Caco-2 (cell line): Measurements from ENCODE around the gene PIGH. TPM values are rescaled to one million over a fixed set of nuclear protein-coding genes. Genes with fewer than 3 reads are reported as not detected.

ENCODE experiments used
- BruUV-seq: library from RNA; stranded (reverse); fragments of 400-500 nt; replicated peaks from 2 replicates; lab custom pipeline; 2021; lab: Mats Ljungman, UMichigan
- CTCF ChIA-PET: fragments of 300-600 bp; sonication (Branson Sonifier 250); formaldehyde crosslinking; loops from one replicate; lab custom pipeline; 2022; ENCODE audit warnings: antibody characterized with exemption; lab: Charles Lee
- POLR2A ChIA-PET: fragments of 300-600 bp; sonication (Branson Sonifier 250); formaldehyde crosslinking; loops from one replicate; lab custom pipeline; 2022; ENCODE audit warnings: antibody characterized with exemption; lab: Charles Lee
- DNase-seq, 2 experiments: peaks; one replicate each; pipeline versions ENCODE4 v3.0.0 to v3.0.0-alpha.2; 2020 to 2022
- H3K27me3 ChIP-seq: replicated peaks from 2 replicates; pipeline ENCODE4 v1.6.0; 2011; ENCODE audit warnings: low read length; ENCODE audit not compliant: control insufficient read depth, insufficient read depth
- H3K36me3 ChIP-seq: 2 replicates; pipeline ENCODE4 v1.5.1; 2011; ENCODE audit warnings: low read length; ENCODE audit not compliant: control insufficient read depth, insufficient read depth
- H3K4me1 ChIP-seq: fragments of 250-450 bp; sonication (Bioruptor Pico); 2 replicates; pipeline ENCODE4 v1.5.1; 2020; ENCODE audit warnings: mild to moderate bottlenecking
- H3K4me3 ChIP-seq: 2 replicates; pipeline ENCODE4 v1.5.1; 2011; ENCODE audit warnings: low read depth, mild to moderate bottlenecking, control low read depth, low read length
- H3K9me3 ChIP-seq: fragments of 250-450 bp; sonication (Bioruptor Pico); 2 replicates; pipeline ENCODE4 v1.5.1; 2020; ENCODE audit warnings: mild to moderate bottlenecking, moderate library complexity
- H3K27ac Mint-ChIP-seq: one replicate; pipeline ENCODE4 v1.8.0; 2022; ENCODE audit warnings: mixed read lengths; ENCODE audit not compliant: unreplicated experiment
- H3K27me3 Mint-ChIP-seq: one replicate; pipeline ENCODE4 v1.8.0; 2022; ENCODE audit warnings: mixed read lengths; ENCODE audit not compliant: insufficient read depth, unreplicated experiment
- H3K36me3 Mint-ChIP-seq: one replicate; pipeline ENCODE4 v1.8.0; 2022; ENCODE audit warnings: mild to moderate bottlenecking, mixed read lengths; ENCODE audit not compliant: insufficient read depth, unreplicated experiment
- H3K4me1 Mint-ChIP-seq: one replicate; pipeline ENCODE4 v1.8.0; 2022; ENCODE audit warnings: low read depth, mixed read lengths; ENCODE audit not compliant: unreplicated experiment
- H3K4me3 Mint-ChIP-seq: one replicate; pipeline ENCODE4 v1.8.0; 2022; ENCODE audit warnings: mild to moderate bottlenecking, moderate library complexity, mixed read lengths; ENCODE audit not compliant: unreplicated experiment
- H3K9me3 Mint-ChIP-seq: one replicate; pipeline ENCODE4 v1.8.0; 2022; ENCODE audit warnings: mixed read lengths; ENCODE audit not compliant: unreplicated experiment
- CTCF ChIP-seq, 2 experiments: fragments of 200-600 bp in 1 of 2; IDR thresholded peaks; 1 replicate in 1 of 2; 2 replicates in 1 of 2; pipeline versions ENCODE4 v1.5.1 to v1.8.0; 2011 to 2022; ENCODE audit warnings: antibody characterized with exemption in 1 of 2, control low read depth in 1 of 2, inconsistent platforms in 1 of 2, low read depth in 1 of 2, low read length in 1 of 2, mild to moderate bottlenecking in 1 of 2, moderate library complexity in 1 of 2; ENCODE audit not compliant: insufficient read depth in 1 of 2, severe bottlenecking in 1 of 2, unreplicated experiment in 1 of 2
- intact Hi-C: fragments of 100-400 bp; cut with micrococcal nuclease; formaldehyde crosslinking; loops from one replicate; pipeline ENCODE4 v1.10.0; 2022; ENCODE audit not compliant: unreplicated experiment
- total RNA-seq: library from RNA; stranded (reverse); gene quantifications from 2 replicates; pipeline ENCODE4 v1.2.3, GENCODE V29; 2022

The PIGH gene
- total RNA-seq, 1 experiment from 2014 or later: 20.4 TPM

- Histone ChIP-seq H3K9me3 (no peaks in the 10 kb centered on the region), H3K36me3 (peaks cover 2% of the 10 kb centered on the region), H3K4me1 (peaks cover 13% of the 10 kb centered on the region), H3K4me3 (no peak overlapping the region), H3K27me3 (no peaks in the 10 kb centered on the region)
- no peaks in the 10 kb centered on the region for H3K27me3 Mint-ChIP-seq
- H3K4me3 Mint-ChIP-seq: no peak overlapping the region
- peak; percentile 52 to 66 for DNase-seq
- TF ChIP-seq CTCF (IDR thresholded peaks at IDR 0.05; ENCODE audit: insufficient read depth in 1 of 2, low read depth in 1 of 2, low read length in 1 of 2, severe bottlenecking in 1 of 2, unreplicated experiment in 1 of 2): peak in 1 of 2 experiments; percentile 57
- H3K27ac Mint-ChIP-seq: peak overlapping the region; percentile 13
- H3K4me1 Mint-ChIP-seq: no peaks in the 10 kb centered on the region
- no peaks in the 10 kb centered on the region for H3K9me3 Mint-ChIP-seq
- H3K36me3 Mint-ChIP-seq: peaks cover 13% of the 10 kb centered on the region
- POLR2A ChIA-PET: interaction anchor here (0.7 kb wide), 1 partner anchor 38 kb away, joined by 3 read pairs; no protein-coding TSS in a partner anchor
- intact Hi-C loops: loop anchor here (1.0 to 5.0 kb wide), 2 partner anchors 54 to 187 kb away; no protein-coding TSS in a partner anchor
- CTCF ChIA-PET: interaction anchor here (0.6 to 3.4 kb wide), 12 partner anchors 9 to 186 kb away, joined by 3 to 36 read pairs (median 6); partner anchors contain the start of genes PIGH, RDH11 and VTI1B
- BruUV-seq: no TSS peak
These were observed 19.5 kb downstream of the PIGH start for GRCh38 chr14:67580336-67581171.

DNA sequence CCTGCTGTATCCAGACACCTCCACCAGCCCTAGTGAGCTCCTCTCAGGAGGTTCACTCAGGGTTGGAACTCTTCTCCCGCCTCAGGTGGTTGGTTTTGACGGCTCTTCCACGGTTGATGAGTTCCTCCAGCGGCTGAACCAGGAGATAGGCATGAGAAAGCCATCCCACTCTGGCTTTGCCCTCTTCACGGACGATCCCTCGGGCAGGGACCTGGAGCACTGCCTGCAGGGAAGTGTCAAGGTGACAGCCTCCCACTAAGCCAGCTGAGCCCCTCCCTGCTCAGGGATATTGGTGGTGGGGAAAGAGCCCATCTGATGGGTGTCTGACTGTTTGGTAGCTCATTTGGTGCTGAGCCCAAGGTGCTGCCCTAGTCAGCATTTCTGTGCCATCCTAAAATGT lies 20.4 kb downstream of the PIGH start:
- Mint-ChIP-seq H3K27ac (no peak overlapping the region), H3K9me3 (no peaks in the 10 kb centered on the region), H3K4me3 (no peak overlapping the region), H3K27me3 (no peaks in the 10 kb centered on the region), H3K36me3 (peaks cover 13% of the 10 kb centered on the region), H3K4me1 (no peaks in the 10 kb centered on the region)
- H3K9me3 ChIP-seq: no peaks in the 10 kb centered on the region
- TF ChIP-seq CTCF (IDR thresholded peaks at IDR 0.05; ENCODE audit: insufficient read depth in 1 of 2, low read depth in 1 of 2, low read length in 1 of 2, severe bottlenecking in 1 of 2, unreplicated experiment in 1 of 2): no peak
- peaks cover 13% of the 10 kb centered on the region for H3K4me1 ChIP-seq
- intact Hi-C loops: loop anchor here (1.0 to 5.0 kb wide), 2 partner anchors 53 to 188 kb away; no protein-coding TSS in a partner anchor
- CTCF ChIA-PET: interaction anchor here (2.2 to 3.4 kb wide), 5 partner anchors 8 to 152 kb away, joined by 11 to 36 read pairs (median 24); partner anchors contain the start of gene PIGH
- POLR2A ChIA-PET: no interaction called here
- BruUV-seq: no TSS peak
- no peak for DNase-seq
- no peaks in the 10 kb centered on the region for H3K27me3 ChIP-seq
- no peak overlapping the region for H3K4me3 ChIP-seq
- peaks cover 2% of the 10 kb centered on the region for H3K36me3 ChIP-seq

GRCh38 chr14:67579040-67579439 lies 21.0 kb downstream of the PIGH start:
- no peaks in the 10 kb centered on the region for H3K9me3 ChIP-seq
- no peak overlapping the region for H3K4me3 ChIP-seq
- ChIA-PET POLR2A (no interaction called here), CTCF (interaction anchor here (2.6 to 3.4 kb wide), 2 partner anchors 20 to 52 kb away, joined by 17 to 36 read pairs; partner anchors contain the start of gene PIGH)
- no peaks in the 10 kb centered on the region for H3K27me3 Mint-ChIP-seq
- intact Hi-C loops: no loop called here
- H3K27me3 ChIP-seq: no peaks in the 10 kb centered on the region
- no peak for DNase-seq
- H3K9me3 Mint-ChIP-seq: no peaks in the 10 kb centered on the region
- H3K4me1 ChIP-seq: peaks cover 13% of the 10 kb centered on the region
- H3K4me1 Mint-ChIP-seq: no peaks in the 10 kb centered on the region
- peaks cover 12% of the 10 kb centered on the region for H3K36me3 Mint-ChIP-seq
- no peak for TF ChIP-seq CTCF (IDR thresholded peaks at IDR 0.05; ENCODE audit: insufficient read depth in 1 of 2, low read depth in 1 of 2, low read length in 1 of 2, severe bottlenecking in 1 of 2, unreplicated experiment in 1 of 2)
- no peak overlapping the region for H3K4me3 Mint-ChIP-seq
- no peak overlapping the region for H3K27ac Mint-ChIP-seq
- BruUV-seq: no TSS peak
- H3K36me3 ChIP-seq: peaks cover 2% of the 10 kb centered on the region
